ENCODE results near the gene MTF2.

Gene MTF2

GRCh38 chr1:93143136-93143535 lies 64.1 kb downstream of the MTF2 start:
- Histone ChIP-seq H3K9ac (ENCODE audit: low read length) (no peak overlapping the region), H3K36me3 (replicated peaks; ENCODE audit: low read depth, low read length) (peaks cover 11% of the 10 kb centered on the region), H3K4me1 (ENCODE audit: low read length) (no peaks in the 10 kb centered on the region), H4K20me1 (ENCODE audit: insufficient read depth, low read length) (no peaks in the 10 kb centered on the region), H3K4me3 (ENCODE audit: low read length) (no peak overlapping the region), H3K27me3 (ENCODE audit: low read depth, low read length) (no peaks in the 10 kb centered on the region), H2AFZ (ENCODE audit: low read depth, low read length) (no peak overlapping the region), H3K9me3 (ENCODE audit: insufficient read depth, low read length) (no peaks in the 10 kb centered on the region), H3K4me2 (ENCODE audit: low read length) (no peak overlapping the region), H3K27ac (ENCODE audit: low read length) (no peak overlapping the region), H3K79me2 (ENCODE audit: low read length) (no peaks in the 10 kb centered on the region)
- TF ChIP-seq EZH2phosphoT487 (IDR thresholded peaks at IDR 0.05; ENCODE audit: low read depth): no peak
- no peak for TF ChIP-seq CTCF (IDR thresholded peaks at IDR 0.05; ENCODE audit: low read depth, low read length)

GRCh38 chr1:93143769-93144168 lies 64.7 kb downstream of the MTF2 start:
- no peaks in the 10 kb centered on the region for H3K9me3 ChIP-seq (ENCODE audit: insufficient read depth, low read length)
- no peak overlapping the region for H3K4me2 ChIP-seq (ENCODE audit: low read length)
- H3K27ac ChIP-seq (ENCODE audit: low read length): no peak overlapping the region
- H3K4me3 ChIP-seq (ENCODE audit: low read length): no peak overlapping the region
- no peaks in the 10 kb centered on the region for H3K27me3 ChIP-seq (ENCODE audit: low read depth, low read length)
- H3K4me1 ChIP-seq (ENCODE audit: low read length): peaks cover 1% of the 10 kb centered on the region; the same call in 1 of the 2 replicates
- H3K79me2 ChIP-seq (ENCODE audit: low read length): no peaks in the 10 kb centered on the region
- H4K20me1 ChIP-seq (ENCODE audit: insufficient read depth, low read length): no peaks in the 10 kb centered on the region
- H3K9ac ChIP-seq (ENCODE audit: low read length): no peak overlapping the region
- no peak overlapping the region for H2AFZ ChIP-seq (ENCODE audit: low read depth, low read length)
- H3K36me3 ChIP-seq (replicated peaks; ENCODE audit: low read depth, low read length): peaks cover 11% of the 10 kb centered on the region
- TF ChIP-seq EZH2phosphoT487 (IDR thresholded peaks at IDR 0.05; ENCODE audit: low read depth): no peak
- TF ChIP-seq CTCF (IDR thresholded peaks at IDR 0.05; ENCODE audit: low read depth, low read length): no peak

GRCh38 chr1:93148001-93148400 lies 68.9 kb downstream of the MTF2 start:
- H3K27ac ChIP-seq (ENCODE audit: low read length): no peak overlapping the region
- H3K9ac ChIP-seq (ENCODE audit: low read length): no peak overlapping the region

GRCh38 chr1:93150729-93151128 lies 71.6 kb downstream of the MTF2 start:
- H3K9me3 ChIP-seq (ENCODE audit: insufficient read depth, low read length): no peaks in the 10 kb centered on the region
- TF ChIP-seq CTCF (IDR thresholded peaks at IDR 0.05; ENCODE audit: low read depth, low read length) (no peak), EZH2phosphoT487 (IDR thresholded peaks at IDR 0.05; ENCODE audit: low read depth) (no peak)
- H3K4me2 ChIP-seq (ENCODE audit: low read length): no peak overlapping the region
- H3K27ac ChIP-seq (ENCODE audit: low read length): no peak overlapping the region
- H2AFZ ChIP-seq (ENCODE audit: low read depth, low read length): no peak overlapping the region
- H3K9ac ChIP-seq (ENCODE audit: low read length): no peak overlapping the region
- no peaks in the 10 kb centered on the region for H3K27me3 ChIP-seq (ENCODE audit: low read depth, low read length)
- H3K4me3 ChIP-seq (ENCODE audit: low read length): no peak overlapping the region
- 0 out of 2 replicates have a peak, but pooled peaks cover 3% of the 10 kb centered on the region for H4K20me1 ChIP-seq (ENCODE audit: insufficient read depth, low read length)
- H3K79me2 ChIP-seq (ENCODE audit: low read length): no peaks in the 10 kb centered on the region; the same call in 1 of the 2 replicates
- H3K4me1 ChIP-seq (ENCODE audit: low read length): peaks cover 5% of the 10 kb centered on the region; the same call in 1 of the 2 replicates
- H3K36me3 ChIP-seq (replicated peaks; ENCODE audit: low read depth, low read length): peaks cover 32% of the 10 kb centered on the region

More at GRCh38 chr1:93148001-93148400, 68.9 kb downstream of the MTF2 start:
- Histone ChIP-seq H3K79me2 (ENCODE audit: low read length) (no peaks in the 10 kb centered on the region; the same call in 1 of the 2 replicates), H3K27me3 (ENCODE audit: low read depth, low read length) (no peaks in the 10 kb centered on the region), H3K4me1 (ENCODE audit: low read length) (peaks cover 5% of the 10 kb centered on the region; the same call in 1 of the 2 replicates), H3K36me3 (replicated peaks; ENCODE audit: low read depth, low read length) (peaks cover 28% of the 10 kb centered on the region), H4K20me1 (ENCODE audit: insufficient read depth, low read length) (0 out of 2 replicates have a peak, but pooled peaks cover 3% of the 10 kb centered on the region), H3K4me2 (ENCODE audit: low read length) (no peak overlapping the region), H3K9me3 (ENCODE audit: insufficient read depth, low read length) (no peaks in the 10 kb centered on the region), H2AFZ (ENCODE audit: low read depth, low read length) (no peak overlapping the region), H3K4me3 (ENCODE audit: low read length) (no peak overlapping the region)
- TF ChIP-seq CTCF (IDR thresholded peaks at IDR 0.05; ENCODE audit: low read depth, low read length): no peak
- TF ChIP-seq EZH2phosphoT487 (IDR thresholded peaks at IDR 0.05; ENCODE audit: low read depth): no peak

Measured in OCI-LY3 (cell line).